Measurements from ENCODE around the gene TMEM132C.

TMEM132C gene

DNA sequence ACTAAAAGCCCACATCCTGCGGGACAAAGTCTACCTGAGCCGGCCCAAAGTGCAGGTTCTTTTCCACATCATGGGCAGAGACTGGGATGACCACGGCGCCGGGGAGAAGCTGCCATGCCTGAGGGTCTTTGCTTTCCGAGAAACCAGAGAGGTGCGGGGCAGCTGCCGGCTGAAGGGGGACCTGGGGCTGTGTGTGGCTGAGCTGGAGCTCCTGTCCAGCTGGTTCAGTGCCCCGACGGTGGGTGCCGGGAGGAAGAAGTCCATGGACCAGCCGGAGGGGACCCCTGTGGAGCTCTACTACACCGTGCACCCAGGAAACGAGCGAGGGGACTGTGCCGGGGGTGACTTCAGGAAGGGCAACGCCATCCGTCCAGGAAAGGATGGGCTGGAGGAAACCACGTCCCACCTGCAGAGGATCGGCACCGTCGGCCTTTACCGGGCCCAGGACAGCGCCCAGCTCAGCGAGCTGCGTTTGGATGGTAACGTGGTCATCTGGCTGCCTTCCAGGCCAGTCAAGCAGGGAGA lies 148.1 kb downstream of the TMEM132C start:
- no peaks in the 10 kb centered on the region for H4K20me1 ChIP-seq (ENCODE audit: low read depth, low read length)
- H3K27ac ChIP-seq (ENCODE audit: low read depth, low read length) = no peak overlapping the region
- TF ChIP-seq, protein P1, sequence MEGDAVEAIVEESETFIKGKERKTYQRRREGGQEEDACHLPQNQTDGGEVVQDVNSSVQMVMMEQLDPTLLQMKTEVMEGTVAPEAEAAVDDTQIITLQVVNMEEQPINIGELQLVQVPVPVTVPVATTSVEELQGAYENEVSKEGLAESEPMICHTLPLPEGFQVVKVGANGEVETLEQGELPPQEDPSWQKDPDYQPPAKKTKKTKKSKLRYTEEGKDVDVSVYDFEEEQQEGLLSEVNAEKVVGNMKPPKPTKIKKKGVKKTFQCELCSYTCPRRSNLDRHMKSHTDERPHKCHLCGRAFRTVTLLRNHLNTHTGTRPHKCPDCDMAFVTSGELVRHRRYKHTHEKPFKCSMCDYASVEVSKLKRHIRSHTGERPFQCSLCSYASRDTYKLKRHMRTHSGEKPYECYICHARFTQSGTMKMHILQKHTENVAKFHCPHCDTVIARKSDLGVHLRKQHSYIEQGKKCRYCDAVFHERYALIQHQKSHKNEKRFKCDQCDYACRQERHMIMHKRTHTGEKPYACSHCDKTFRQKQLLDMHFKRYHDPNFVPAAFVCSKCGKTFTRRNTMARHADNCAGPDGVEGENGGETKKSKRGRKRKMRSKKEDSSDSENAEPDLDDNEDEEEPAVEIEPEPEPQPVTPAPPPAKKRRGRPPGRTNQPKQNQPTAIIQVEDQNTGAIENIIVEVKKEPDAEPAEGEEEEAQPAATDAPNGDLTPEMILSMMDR (IDR thresholded peaks at IDR 0.05; ENCODE audit: insufficient read depth, low read length, poor library complexity, severe bottlenecking) = no peak
- no peak for TF ChIP-seq EZH2phosphoT487 (conservative IDR thresholded peaks at IDR 0.05; ENCODE audit: low read length)
- no peak overlapping the region for H3K4me2 ChIP-seq (ENCODE audit: low read depth, low read length, poor library complexity, severe bottlenecking)
- no peaks in the 10 kb centered on the region for H3K9me2 ChIP-seq (replicated peaks; ENCODE audit: insufficient read depth, low read length)
- H3K4me3 ChIP-seq (ENCODE audit: insufficient read depth, low read length, poor library complexity, severe bottlenecking) = no peak overlapping the region
- no peak overlapping the region for H3K9ac ChIP-seq (ENCODE audit: low read length)
- no peaks in the 10 kb centered on the region for H3K79me2 ChIP-seq (ENCODE audit: insufficient read depth, low read length)
- no peaks in the 10 kb centered on the region for H3K9me3 ChIP-seq (ENCODE audit: insufficient read depth, low read length)
- H3F3A ChIP-seq (ENCODE audit: insufficient read depth) = no peaks in the 10 kb centered on the region
- no peaks in the 10 kb centered on the region for H3K27me3 ChIP-seq (ENCODE audit: low read length)
- H2AFZ ChIP-seq (ENCODE audit: low read depth, low read length, severe bottlenecking) = no peak overlapping the region
- H3K36me3 ChIP-seq (ENCODE audit: low read length) = no peaks in the 10 kb centered on the region

- H3K4me3 ChIP-seq (ENCODE audit: insufficient read depth, low read length, poor library complexity, severe bottlenecking) = no peak overlapping the region
- no peaks in the 10 kb centered on the region for H3K36me3 ChIP-seq (ENCODE audit: low read length)
- no peaks in the 10 kb centered on the region for H4K20me1 ChIP-seq (ENCODE audit: low read depth, low read length)
- no peak overlapping the region for H3K4me2 ChIP-seq (ENCODE audit: low read depth, low read length, poor library complexity, severe bottlenecking)
- H3K9ac ChIP-seq (ENCODE audit: low read length) = no peak overlapping the region
- H2AFZ ChIP-seq (ENCODE audit: low read depth, low read length, severe bottlenecking) = no peak overlapping the region
- TF ChIP-seq, protein P1 (IDR thresholded peaks at IDR 0.05; ENCODE audit: insufficient read depth, low read length, poor library complexity, severe bottlenecking) = no peak
- no peak for TF ChIP-seq EZH2phosphoT487 (conservative IDR thresholded peaks at IDR 0.05; ENCODE audit: low read length)
- no peaks in the 10 kb centered on the region for H3F3A ChIP-seq (ENCODE audit: insufficient read depth)
- no peaks in the 10 kb centered on the region for H3K79me2 ChIP-seq (ENCODE audit: insufficient read depth, low read length)
- H3K9me2 ChIP-seq (replicated peaks; ENCODE audit: insufficient read depth, low read length) = no peaks in the 10 kb centered on the region
- no peak overlapping the region for H3K27ac ChIP-seq (ENCODE audit: low read depth, low read length)
- H3K9me3 ChIP-seq (ENCODE audit: insufficient read depth, low read length) = no peaks in the 10 kb centered on the region
- H3K27me3 ChIP-seq (ENCODE audit: low read length) = no peaks in the 10 kb centered on the region
Measured at GRCh38 chr12:128418944-128419343, 152.0 kb downstream of the TMEM132C start.

GRCh38 chr12:128420163-128420562 lies 153.2 kb downstream of the TMEM132C start:
- H3K27me3 ChIP-seq (ENCODE audit: low read length) = no peaks in the 10 kb centered on the region
- H4K20me1 ChIP-seq (ENCODE audit: low read depth, low read length) = no peaks in the 10 kb centered on the region
- no peak overlapping the region for H3K27ac ChIP-seq (ENCODE audit: low read depth, low read length)

More at GRCh38 chr12:128420163-128420562, 153.2 kb downstream of the TMEM132C start:
- H3K9me3 ChIP-seq (ENCODE audit: insufficient read depth, low read length) = no peaks in the 10 kb centered on the region
- H3K4me2 ChIP-seq (ENCODE audit: low read depth, low read length, poor library complexity, severe bottlenecking) = no peak overlapping the region
- no peak overlapping the region for H3K9ac ChIP-seq (ENCODE audit: low read length)
- no peak overlapping the region for H3K4me3 ChIP-seq (ENCODE audit: insufficient read depth, low read length, poor library complexity, severe bottlenecking)
- no peaks in the 10 kb centered on the region for H3F3A ChIP-seq (ENCODE audit: insufficient read depth)
- no peaks in the 10 kb centered on the region for H3K9me2 ChIP-seq (replicated peaks; ENCODE audit: insufficient read depth, low read length)
- no peak overlapping the region for H2AFZ ChIP-seq (ENCODE audit: low read depth, low read length, severe bottlenecking)
- H3K36me3 ChIP-seq (ENCODE audit: low read length) = no peaks in the 10 kb centered on the region
- no peaks in the 10 kb centered on the region for H3K79me2 ChIP-seq (ENCODE audit: insufficient read depth, low read length)
- no peak for TF ChIP-seq EZH2phosphoT487 (conservative IDR thresholded peaks at IDR 0.05; ENCODE audit: low read length)
- TF ChIP-seq, protein P1 (IDR thresholded peaks at IDR 0.05; ENCODE audit: insufficient read depth, low read length, poor library complexity, severe bottlenecking) = no peak
